OCI-LY7 (cell line): ENCODE data around the gene GABRG3. TPM values are rescaled to one million over a fixed set of nuclear protein-coding genes. Genes with fewer than 3 reads are reported as not detected.

Experiments
- BruUV-seq: library from RNA; stranded (reverse); fragments of 400-500 nt; replicated peaks from 2 replicates; lab custom pipeline; 2021; lab: Mats Ljungman, UMichigan
- CTCF ChIA-PET: fragments of 300-600 bp; sonication (Branson Sonifier 250); formaldehyde crosslinking; loops from one replicate; lab custom pipeline; 2022; ENCODE audit warnings: antibody characterized with exemption; ENCODE audit not compliant: unreplicated experiment; lab: Charles Lee
- POLR2A ChIA-PET: fragments of 300-600 bp; sonication (Branson Sonifier 250); formaldehyde crosslinking; loops from one replicate; lab custom pipeline; 2022; ENCODE audit warnings: antibody characterized with exemption; lab: Charles Lee
- DNase-seq: peaks from one replicate; pipeline ENCODE4 v3.0.0-alpha.2; 2015; ENCODE audit warnings: low spot score
- H2AFZ ChIP-seq: fragments of 200-600 bp; sonication (generic), shearing (Covaris generic); 2 replicates; pipeline ENCODE4 v1.6.1; 2014; ENCODE audit warnings: mild to moderate bottlenecking, antibody characterized with exemption, low read length, moderate library complexity
- H3K27ac ChIP-seq: fragments of 200-600 bp; sonication (generic); 2 replicates; pipeline ENCODE4 v1.5.1; 2014; ENCODE audit warnings: mixed run types, low read depth, mild to moderate bottlenecking, moderate library complexity, low read length, inconsistent platforms; ENCODE audit not compliant: poor library complexity, severe bottlenecking
- H3K36me3 ChIP-seq: fragments of 200-600 bp; sonication (generic); 2 replicates; pipeline ENCODE4 v1.6.1; 2014; ENCODE audit warnings: mild to moderate bottlenecking, antibody characterized with exemption, low read length, moderate library complexity, mixed read lengths; ENCODE audit not compliant: insufficient read depth
- H3K4me1 ChIP-seq: fragments of 200-600 bp; sonication (generic); 2 replicates; pipeline ENCODE4 v1.5.1; 2014; ENCODE audit warnings: mild to moderate bottlenecking, low read length; ENCODE audit not compliant: insufficient read depth, poor library complexity, severe bottlenecking
- H3K4me2 ChIP-seq: fragments of 200-600 bp; sonication (generic); 2 replicates; pipeline ENCODE4 v1.6.1; 2014; ENCODE audit warnings: mild to moderate bottlenecking, low read length
- H3K4me3 ChIP-seq: fragments of 200-600 bp; sonication (generic); 2 replicates; pipeline ENCODE4 v1.5.1; 2014; ENCODE audit warnings: mild to moderate bottlenecking, low read depth, low read length; ENCODE audit not compliant: poor library complexity, severe bottlenecking
- H3K79me2 ChIP-seq: fragments of 200-600 bp; sonication (generic); 2 replicates; pipeline ENCODE4 v1.6.1; 2016; ENCODE audit warnings: low read depth, mild to moderate bottlenecking, low read length, moderate library complexity, mixed read lengths; ENCODE audit not compliant: insufficient read depth
- H3K9me2 ChIP-seq: fragments of 200-600 bp; sonication (generic); 2 replicates; pipeline ENCODE4 v1.6.1; 2016; ENCODE audit warnings: mild to moderate bottlenecking, low read length, mixed read lengths; ENCODE audit not compliant: insufficient read depth
- H3K9me3 ChIP-seq: fragments of 200-600 bp; sonication (generic); 2 replicates; pipeline ENCODE4 v1.6.1; 2014; ENCODE audit warnings: mild to moderate bottlenecking, mixed run types, low read length, mixed read lengths
- H4K20me1 ChIP-seq: fragments of 200-600 bp; sonication (generic); 2 replicates; pipeline ENCODE4 v1.6.1; 2014; ENCODE audit warnings: mild to moderate bottlenecking, antibody characterized with exemption, low read length, moderate library complexity, mixed read lengths; ENCODE audit not compliant: insufficient read depth
- EZH2phosphoT487 ChIP-seq: fragments of 200-600 bp; sonication (generic); IDR thresholded peaks from 2 replicates; pipeline ENCODE4 v1.6.1; 2018; ENCODE audit warnings: low read depth, borderline replicate concordance, mild to moderate bottlenecking, mixed run types, antibody characterized with exemption, low read length, moderate library complexity, mixed read lengths
- intact Hi-C: fragments of 100-400 bp; cut with micrococcal nuclease; formaldehyde crosslinking; loops from one replicate; pipeline ENCODE4 v1.10.0; 2022; ENCODE audit not compliant: unreplicated experiment
- total RNA-seq, 2 experiments: library from RNA; depleted of rRNA in 1 of 2; stranded (reverse); fragments of >200 nt in 1 of 2; shearing (Covaris generic) in 1 of 2; gene quantifications; 2 replicates each; pipeline ENCODE4 v1.2.3, GENCODE V29; 2014 to 2022
- TF ChIP-seq, protein P1 (sequence below): fragments of 200-600 bp; sonication (generic); conservative IDR thresholded peaks from 2 replicates; pipeline ENCODE4 v1.5.1; 2014; ENCODE audit warnings: mild to moderate bottlenecking, antibody characterized with exemption, low read length, moderate library complexity, mixed read lengths

GABRG3 gene
- total RNA-seq, 2 experiments from 2014 or later = not detected

DNA sequence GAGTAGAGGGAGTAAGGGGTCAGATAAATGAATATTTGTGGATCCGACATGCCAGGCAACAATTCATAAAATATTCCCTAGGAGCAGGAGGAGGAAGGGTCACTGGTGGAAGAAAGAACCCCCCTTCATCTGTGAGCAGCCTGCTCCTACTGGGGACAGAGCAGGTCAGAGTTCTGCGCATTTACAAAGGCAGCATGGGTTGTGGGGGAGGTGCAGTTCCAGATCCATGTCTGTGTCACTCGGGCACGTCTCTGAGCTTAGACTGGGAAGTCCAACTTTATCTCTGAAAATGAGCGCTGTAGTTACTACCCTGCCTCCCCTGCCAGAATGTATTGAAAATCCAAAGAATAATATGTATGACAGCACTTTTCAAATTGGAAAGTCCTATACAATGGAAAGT, 115.2 kb downstream of the GABRG3 start:
- Histone ChIP-seq H3K9me3 (peaks cover 8% of the 10 kb centered on the region; the same call in 1 of the 2 replicates), H4K20me1 (no peaks in the 10 kb centered on the region), H3K36me3 (no peaks in the 10 kb centered on the region), H3K4me1 (no peaks in the 10 kb centered on the region), H2AFZ (no peak overlapping the region), H3K4me2 (no peak overlapping the region), H3K27ac (no peak overlapping the region), H3K9me2 (no peaks in the 10 kb centered on the region), H3K4me3 (no peak overlapping the region), H3K79me2 (no peaks in the 10 kb centered on the region)
- BruUV-seq = no TSS peak
- CTCF ChIA-PET = no interaction called here
- no peak for DNase-seq
- TF ChIP-seq, protein P1, sequence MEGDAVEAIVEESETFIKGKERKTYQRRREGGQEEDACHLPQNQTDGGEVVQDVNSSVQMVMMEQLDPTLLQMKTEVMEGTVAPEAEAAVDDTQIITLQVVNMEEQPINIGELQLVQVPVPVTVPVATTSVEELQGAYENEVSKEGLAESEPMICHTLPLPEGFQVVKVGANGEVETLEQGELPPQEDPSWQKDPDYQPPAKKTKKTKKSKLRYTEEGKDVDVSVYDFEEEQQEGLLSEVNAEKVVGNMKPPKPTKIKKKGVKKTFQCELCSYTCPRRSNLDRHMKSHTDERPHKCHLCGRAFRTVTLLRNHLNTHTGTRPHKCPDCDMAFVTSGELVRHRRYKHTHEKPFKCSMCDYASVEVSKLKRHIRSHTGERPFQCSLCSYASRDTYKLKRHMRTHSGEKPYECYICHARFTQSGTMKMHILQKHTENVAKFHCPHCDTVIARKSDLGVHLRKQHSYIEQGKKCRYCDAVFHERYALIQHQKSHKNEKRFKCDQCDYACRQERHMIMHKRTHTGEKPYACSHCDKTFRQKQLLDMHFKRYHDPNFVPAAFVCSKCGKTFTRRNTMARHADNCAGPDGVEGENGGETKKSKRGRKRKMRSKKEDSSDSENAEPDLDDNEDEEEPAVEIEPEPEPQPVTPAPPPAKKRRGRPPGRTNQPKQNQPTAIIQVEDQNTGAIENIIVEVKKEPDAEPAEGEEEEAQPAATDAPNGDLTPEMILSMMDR = no peak
- TF ChIP-seq EZH2phosphoT487 = no peak
- POLR2A ChIA-PET = no interaction called here
- intact Hi-C loops = no loop called here

DNA sequence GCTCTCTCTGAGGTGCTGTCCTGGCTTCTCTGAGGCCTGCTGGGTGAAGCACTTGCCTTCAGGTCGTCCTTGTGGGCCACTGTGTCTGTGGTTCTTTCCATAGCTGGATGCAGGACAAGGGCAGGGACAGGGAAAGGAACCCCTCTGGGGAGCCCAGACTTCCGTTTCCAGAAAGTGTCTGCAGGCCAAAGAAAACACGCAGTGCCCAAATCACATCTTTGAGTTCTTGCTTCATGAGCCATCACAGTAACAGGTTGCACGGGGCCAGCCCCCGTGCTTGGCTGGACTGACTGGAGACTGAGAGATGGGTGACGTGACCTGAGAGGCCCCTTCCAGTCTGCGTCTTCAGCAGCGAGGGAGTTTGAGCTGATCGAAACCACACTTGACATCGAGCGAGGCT, 115.8 kb downstream of the GABRG3 start:
- BruUV-seq = no TSS peak
- no peaks in the 10 kb centered on the region for H3K36me3 ChIP-seq
- no peak overlapping the region for H3K4me2 ChIP-seq
- H3K27ac ChIP-seq = no peak overlapping the region
- H3K9me2 ChIP-seq = no peaks in the 10 kb centered on the region
- intact Hi-C loops = no loop called here
- no peak overlapping the region for H3K4me3 ChIP-seq
- no peak for DNase-seq
- no peaks in the 10 kb centered on the region for H4K20me1 ChIP-seq
- H3K9me3 ChIP-seq = peaks cover 8% of the 10 kb centered on the region; the same call in 1 of the 2 replicates
- POLR2A ChIA-PET = no interaction called here
- no peaks in the 10 kb centered on the region for H3K79me2 ChIP-seq
- TF ChIP-seq, protein P1 = no peak
- TF ChIP-seq EZH2phosphoT487 = no peak
- no peak overlapping the region for H2AFZ ChIP-seq
- no peaks in the 10 kb centered on the region for H3K4me1 ChIP-seq
- CTCF ChIA-PET = no interaction called here

DNA sequence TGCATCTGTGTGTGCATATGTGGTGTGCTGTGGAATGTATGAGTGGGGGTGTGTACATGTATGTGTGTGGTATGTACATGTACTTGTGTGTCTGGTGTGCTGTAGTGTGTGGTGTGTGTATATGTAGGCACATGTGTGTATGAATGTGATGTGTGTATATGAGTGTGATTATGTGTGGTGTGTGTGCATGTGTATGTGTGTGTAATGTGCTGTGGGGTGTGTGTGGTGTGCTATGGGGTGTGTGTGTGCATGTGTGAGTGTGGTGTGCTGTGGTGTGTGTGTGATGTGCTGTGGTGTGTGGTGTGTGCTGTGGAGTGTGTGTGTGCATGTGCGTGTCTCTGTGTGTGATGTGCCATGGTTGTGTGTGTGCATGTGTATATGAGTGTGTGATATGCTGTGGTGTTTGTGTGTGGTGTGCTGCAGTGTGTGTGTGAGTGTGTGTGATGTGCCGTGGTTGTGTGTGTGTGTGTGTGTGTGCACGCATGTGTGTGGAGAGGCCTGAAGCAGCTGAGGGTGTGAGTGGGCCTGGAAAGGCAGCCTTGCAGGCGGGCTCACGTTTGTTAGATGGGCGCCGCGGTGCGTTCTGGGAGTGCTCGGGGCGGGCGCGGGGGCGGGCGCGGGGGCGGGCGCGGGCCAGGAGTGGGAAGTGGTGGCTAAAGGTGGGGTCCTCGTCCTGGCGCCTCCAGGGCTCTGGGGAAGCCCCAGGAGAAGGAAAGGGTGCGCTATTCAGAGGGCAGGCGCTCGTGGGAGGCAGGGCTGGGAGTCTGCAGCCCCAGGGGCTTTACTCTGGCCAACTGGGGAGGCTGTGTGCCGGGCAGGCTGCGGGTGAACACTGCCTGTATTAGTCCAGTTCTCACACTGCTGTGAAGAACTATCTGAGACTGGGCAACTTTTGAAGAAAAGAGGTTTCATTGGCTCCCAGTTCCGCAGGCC, 116.9 kb downstream of the GABRG3 start:
- H3K9me3 ChIP-seq = peaks cover 8% of the 10 kb centered on the region; the same call in 1 of the 2 replicates
- no peak for DNase-seq
- no peak overlapping the region for H3K27ac ChIP-seq
- H3K79me2 ChIP-seq = no peaks in the 10 kb centered on the region
- TF ChIP-seq EZH2phosphoT487 = no peak
- TF ChIP-seq, protein P1 = no peak
- H2AFZ ChIP-seq = no peak overlapping the region
- intact Hi-C loops = no loop called here
- no peaks in the 10 kb centered on the region for H4K20me1 ChIP-seq
- H3K4me3 ChIP-seq = no peak overlapping the region
- BruUV-seq = no TSS peak
- POLR2A ChIA-PET = no interaction called here
- CTCF ChIA-PET = no interaction called here
- no peaks in the 10 kb centered on the region for H3K4me1 ChIP-seq
- H3K36me3 ChIP-seq = no peaks in the 10 kb centered on the region
- H3K4me2 ChIP-seq = no peak overlapping the region
- no peaks in the 10 kb centered on the region for H3K9me2 ChIP-seq
